GM12878 (cell line): Measurements from ENCODE around the gene SLC39A1. TPM values are rescaled to one million over a fixed set of nuclear protein-coding genes. Genes with fewer than 3 reads are reported as not detected.

Experiments
- ATAC-seq: fragments of 200-7000 bp; cut with Tn5 transposase; 3 replicates; pipeline ENCODE4 v1.9.1; 2020; ENCODE audit warnings: mild to moderate bottlenecking, moderate library complexity
- Bru-seq: library from RNA; stranded (reverse); fragments of 400-500 nt; gene quantifications from one replicate; lab custom pipeline; 2021; lab: Mats Ljungman, UMichigan
- BruChase-seq, 2 experiments: library from RNA; stranded (reverse); fragments of 400-500 nt; gene quantifications; one replicate each; lab custom pipeline; 2021; lab: Mats Ljungman, UMichigan
- BruUV-seq: library from RNA; stranded (reverse); fragments of 400-500 nt; replicated peaks from 2 replicates; lab custom pipeline; 2021; lab: Mats Ljungman, UMichigan
- CTCF ChIA-PET: fragments of 300-600 bp; sonication (Branson Sonifier 250); formaldehyde crosslinking; extraction: SDS; loops from one replicate; lab custom pipeline; 2021; ENCODE audit warnings: inconsistent platforms; lab: Yijun Ruan, JAX
- POLR2A ChIA-PET: fragments of 350-600 bp; formaldehyde crosslinking; extraction: SDS; loops from one replicate; lab custom pipeline; 2021; ENCODE audit warnings: inconsistent platforms; lab: Charles Lee
- RAD21 ChIA-PET: fragments of 300-600 bp; sonication (Branson Sonifier 250); formaldehyde crosslinking; loops from one replicate; lab custom pipeline; 2023; ENCODE audit warnings: antibody characterized with exemption; ENCODE audit not compliant: unreplicated experiment; lab: Charles Lee
- SMC1A ChIA-PET: fragments of 300-600 bp; sonication (Branson Sonifier 250); formaldehyde crosslinking; loops from one replicate; lab custom pipeline; 2023; ENCODE audit not compliant: unreplicated experiment, uncharacterized antibody; lab: Charles Lee
- DNase-seq: peaks from one replicate; pipeline ENCODE4 v3.0.0-alpha.2; 2011; ENCODE audit warnings: low read depth, low spot score
- FAIRE-seq: peaks from 3 replicates; lab custom pipeline; 2011; peaks lifted over from hg19 to GRCh38; lab: Jason Lieb, UNC
- H2AFZ ChIP-seq: 2 replicates; pipeline ENCODE4 v1.6.0; 2011; ENCODE audit warnings: low read depth, low read length, control low read depth; ENCODE audit not compliant: control insufficient read depth
- H3K27ac ChIP-seq: 2 replicates; pipeline ENCODE4 v1.5.1; 2011; ENCODE audit warnings: control low read depth; ENCODE audit not compliant: control insufficient read depth, insufficient read depth
- H3K27me3 ChIP-seq, 2 experiments: replicated peaks in 1 of 2; 2 replicates each; pipeline versions ENCODE4 v1.6.0 to v1.6.1; 2011; ENCODE audit warnings: low read length in 1 of 2; ENCODE audit not compliant: control insufficient read depth in 2 of 2, insufficient read depth in 2 of 2
- H3K36me3 ChIP-seq, 2 experiments: 2 replicates each; pipeline ENCODE4 v1.5.1; 2011; ENCODE audit warnings: low read length in 1 of 2; ENCODE audit not compliant: control insufficient read depth in 2 of 2, insufficient read depth in 2 of 2
- H3K4me1 ChIP-seq: 2 replicates; pipeline ENCODE4 v1.6.1; 2011; ENCODE audit warnings: mild to moderate bottlenecking, low read length, moderate library complexity, mixed read lengths; ENCODE audit not compliant: control insufficient read depth, insufficient read depth
- H3K4me2 ChIP-seq: 2 replicates; pipeline ENCODE4 v1.6.0; 2011; ENCODE audit warnings: control low read depth; ENCODE audit not compliant: control insufficient read depth, insufficient read depth
- H3K4me3 ChIP-seq: fragments of 200-600 bp; sonication (generic); 2 replicates; pipeline ENCODE4 v1.5.1; 2016
- H3K79me2 ChIP-seq: 2 replicates; pipeline ENCODE4 v1.6.0; 2011; ENCODE audit warnings: low read length; ENCODE audit not compliant: control insufficient read depth, insufficient read depth
- H3K9ac ChIP-seq: 2 replicates; pipeline ENCODE4 v1.8.0; 2011; ENCODE audit warnings: low read length, control low read depth, mixed read lengths; ENCODE audit not compliant: control insufficient read depth, insufficient read depth
- H3K9me3 ChIP-seq: replicated peaks from 3 replicates; pipeline ENCODE4 v1.5.1; 2011; ENCODE audit warnings: mild to moderate bottlenecking, low read length; ENCODE audit not compliant: control insufficient read depth, insufficient read depth
- H4K20me1 ChIP-seq: 2 replicates; pipeline ENCODE4 v1.6.0; 2011; ENCODE audit not compliant: control insufficient read depth, insufficient read depth
- BHLHE40 ChIP-seq, 2 experiments: fragments of 450-650 bp in 1 of 2; IDR thresholded peaks; 2 replicates each; pipeline ENCODE4 v1.6.1; 2011 to 2017; ENCODE audit warnings: low read depth in 2 of 2, borderline replicate concordance in 1 of 2, improper control_type of control experiment in 1 of 2, low read length in 1 of 2, mild to moderate bottlenecking in 1 of 2
- BRCA1 ChIP-seq: IDR thresholded peaks from 2 replicates; pipeline ENCODE4 v1.6.1; 2011; ENCODE audit warnings: low read depth, low read length, improper control_type of control experiment
- GATAD2B ChIP-seq: fragments of 450-650 bp; conservative IDR thresholded peaks from 2 replicates; pipeline ENCODE4 v1.6.1; 2017; ENCODE audit warnings: low read depth, mild to moderate bottlenecking, moderate library complexity
- IKZF1 ChIP-seq: fragments of 450-650 bp; conservative IDR thresholded peaks from 2 replicates; pipeline ENCODE4 v1.6.1; 2017; ENCODE audit warnings: antibody characterized with exemption, mild to moderate bottlenecking
- MEF2A ChIP-seq: IDR thresholded peaks from 2 replicates; pipeline ENCODE4 v1.6.1; 2011; ENCODE audit warnings: low read depth, mild to moderate bottlenecking, low read length, moderate library complexity; ENCODE audit not compliant: insufficient read depth
- MTA3 ChIP-seq: IDR thresholded peaks from 2 replicates; pipeline ENCODE4 v1.6.1; 2012; ENCODE audit warnings: low read length, inconsistent platforms, borderline replicate concordance
- MXI1 ChIP-seq: fragments of 150-350 bp; IDR thresholded peaks from 2 replicates; pipeline ENCODE4 v1.6.1; 2011; ENCODE audit warnings: low read depth, mild to moderate bottlenecking, inconsistent platforms, low read length, improper control_type of control experiment
- PBX3 ChIP-seq: IDR thresholded peaks from 2 replicates; pipeline ENCODE4 v1.6.1; 2011; ENCODE audit warnings: mild to moderate bottlenecking, low read depth, low read length, moderate library complexity; ENCODE audit not compliant: insufficient replicate concordance
- POLR2AphosphoS2 ChIP-seq: IDR thresholded peaks from 2 replicates; pipeline ENCODE4 v1.6.1; 2011; ENCODE audit warnings: low read depth, mild to moderate bottlenecking, low read length, improper control_type of control experiment, moderate library complexity
- RELA ChIP-seq: fragments of 450-650 bp; IDR thresholded peaks from 2 replicates; pipeline ENCODE4 v1.8.0; 2014; ENCODE audit warnings: borderline replicate concordance; ENCODE audit not compliant: partially characterized antibody
- SMAD1 ChIP-seq: fragments of 450-650 bp; IDR thresholded peaks from 2 replicates; pipeline ENCODE4 v1.6.1; 2018; ENCODE audit warnings: mild to moderate bottlenecking, low read depth; ENCODE audit not compliant: partially characterized antibody
- SUZ12 ChIP-seq: fragments of 200-600 bp; sonication (generic); IDR thresholded peaks from one replicate; pipeline ENCODE4 v1.6.1; 2018; ENCODE audit warnings: antibody characterized with exemption, mild to moderate bottlenecking; ENCODE audit not compliant: unreplicated experiment
- TARDBP ChIP-seq: IDR thresholded peaks from 2 replicates; pipeline ENCODE4 v1.6.1; 2016; ENCODE audit warnings: borderline replicate concordance
- ZNF207 ChIP-seq: fragments of 450-650 bp; IDR thresholded peaks from 2 replicates; pipeline ENCODE4 v1.6.1; 2014; ENCODE audit warnings: antibody characterized with exemption, mild to moderate bottlenecking, borderline replicate concordance
- ZZZ3 ChIP-seq: IDR thresholded peaks from 2 replicates; pipeline ENCODE4 v1.6.1; 2011; ENCODE audit warnings: low read depth; ENCODE audit not compliant: control insufficient read depth, insufficient read length
- WGBS: methylation state at CpG from one replicate; pipeline ENCODE4 v1.1.6; 2016; ENCODE audit warnings: low lambda C conversion rate; ENCODE audit not compliant: insufficient replicate concordance, insufficient coverage; ENCODE audit errors: missing lambda C conversion rate; 5-methylcytosine and 5-hydroxymethylcytosine counted together
- in situ Hi-C: fragments of 300-500 bp; cut with MboI; formaldehyde crosslinking; loops from 9 replicates; pipeline ENCODE4 v1.14.3; 2018; ENCODE audit warnings: mixed read lengths
- intact Hi-C: fragments of 100-400 bp; cut with micrococcal nuclease; formaldehyde crosslinking; loops from one replicate; pipeline ENCODE4 v1.14.2; 2022; ENCODE audit not compliant: unreplicated experiment
- long read RNA-seq, 2 experiments: library from polyadenylated mRNA; unstranded; transcript quantifications; one replicate each; pipeline ENCODE4 v2.0.0, GENCODE V29; 2019 to 2020
- polyA minus RNA-seq, 3 experiments: library from RNA; depleted of rRNA, polyadenylated mRNA; stranded (reverse); fragments of >200 nt; gene quantifications; 2 replicates each; pipeline ENCODE4 v1.2.3, GENCODE V29; 2011
- polyA plus RNA-seq, 11 experiments: library from polyadenylated mRNA; depleted of rRNA in 4 of 11; unstranded in 6 of 11; stranded (reverse) in 5 of 11; fragments of >200 nt; fragmentation: Nextera tagmentation in 4 of 11; fragmentation: Illumina TruSeq in 1 of 11; extraction: Ambion mirVana in 4 of 11; extraction: Trizol in 1 of 11; gene quantifications; 1 replicate in 1 of 11; 2 replicates in 10 of 11; pipeline versions ENCODE4 v1.2.1 to v1.2.3, GENCODE V29; 2011 to 2016; ENCODE audit warnings: inconsistent platforms in 2 of 11, missing spikeins in 2 of 11, low read depth in 1 of 11
- total RNA-seq, 4 experiments: library from RNA; depleted of rRNA in 3 of 4; stranded (reverse); fragments of >200 nt in 3 of 4; fragmentation: Illumina TruSeq in 1 of 4; extraction: Trizol in 1 of 4; gene quantifications; 2 replicates each; pipeline versions ENCODE4 v1.2.1 to v1.2.3, GENCODE V29; 2013 to 2021

Gene SLC39A1
- total RNA-seq (2013; cell fraction: nucleolus; rRNA removed), result 77.9 and 89.0 TPM in 2 replicates
- total RNA-seq (2014; rRNA removed) (78.0 and 79.1 TPM in 2 replicates), total RNA-seq (2014; rRNA removed; fragmentation: Illumina TruSeq; extraction: Trizol) (48.7 and 51.2 TPM in 2 replicates), total RNA-seq (2021) (67.7 and 68.3 TPM in 2 replicates), polyA plus RNA-seq (2011; rRNA removed) (61.1 and 79.6 TPM in 2 replicates), polyA plus RNA-seq (2014; fragmentation: Illumina TruSeq; extraction: Trizol) (58.5 and 64.0 TPM in 2 replicates), polyA plus RNA-seq (2014; fragmentation: Nextera tagmentation; extraction: Ambion mirVana) (10 to 100 TPM in 1 of 2 experiments, 1 to 10 TPM in 1; 8.8 to 20.6 TPM), polyA plus RNA-seq (2014; rRNA removed) (77.0 and 77.2 TPM in 2 replicates), polyA plus RNA-seq (2016; fragmentation: Nextera tagmentation; extraction: Ambion mirVana) (10 to 100 TPM; 88.9 to 98.6 TPM), polyA minus RNA-seq (2011; rRNA and poly(A)+ RNA removed) (63.3 and 106 TPM in 2 replicates), Bru-seq, nascent RNA (percentile 78 among the genes with signal in this experiment), BruChase-seq, experiment 1, labeled RNA remaining after a 6-hour chase (percentile 74 among the genes with signal in this experiment), BruChase-seq, experiment 2, labeled RNA remaining after a 2-hour chase (percentile 72 among the genes with signal in this experiment)
- polyA plus RNA-seq (2011; ENCODE audit: low read depth), result 33.2 TPM
- polyA plus RNA-seq (2011; cell fraction: cytosol; rRNA removed), result 116 and 131 TPM in 2 replicates
- 60.2 and 80.5 TPM in 2 replicates for polyA plus RNA-seq (2011; cell fraction: nucleus; rRNA removed)
- 55.5 and 66.2 TPM in 2 replicates for polyA plus RNA-seq (2012)
- 31.5 and 35.2 TPM in 2 replicates for polyA minus RNA-seq (2011; cell fraction: cytosol; rRNA and poly(A)+ RNA removed)
- 30.1 and 33.3 TPM in 2 replicates for polyA minus RNA-seq (2011; cell fraction: nucleus; rRNA and poly(A)+ RNA removed)
- long read RNA-seq, experiment 1, transcript SLC39A1-202 (4 exons, 2,084 nt), result major isoform, 78 of 115 reads
- long read RNA-seq, experiment 1, transcript SLC39A1-204 (3 exons, 2,723 nt), result minor isoform, 17 of 115 reads
- long read RNA-seq, experiment 1, transcript SLC39A1-203 (4 exons, 2,398 nt), result minor isoform, 8 of 115 reads
- long read RNA-seq, experiment 1, transcript SLC39A1-211 (4 exons, 2,322 nt), result minor isoform, 5 of 115 reads
- long read RNA-seq, experiment 1, partial matches to known transcripts, result 1 of 115 reads
- long read RNA-seq, experiment 1, other reads (novel, unspliced or antisense), result 3 of 115 reads
- long read RNA-seq, experiment 2, transcript SLC39A1-202 (4 exons, 2,084 nt), result major isoform, 85 of 121 reads
- long read RNA-seq, experiment 2, transcript SLC39A1-203 (4 exons, 2,398 nt), result minor isoform, 7 of 121 reads
- long read RNA-seq, experiment 2, transcript SLC39A1-204 (3 exons, 2,723 nt), result minor isoform, 15 of 121 reads
- long read RNA-seq, experiment 2, partial matches to known transcripts, result 1 of 121 reads
- long read RNA-seq, experiment 2, other reads (novel, unspliced or antisense), result 10 of 121 reads

- ChIA-PET RAD21 (interaction anchor here (0.6 to 6.4 kb wide), 10 partner anchors 12 to 166 kb away, joined by 3 to 42 read pairs (median 8); partner anchors contain the start of genes DENND4B, GATAD2B, JTB and RAB13), CTCF (interaction anchor here (0.5 to 7.1 kb wide), 16 partner anchors 9 to 308 kb away, joined by 3 to 64 read pairs (median 3); partner anchors contain the start of genes DENND4B, GATAD2B, JTB and RAB13), POLR2A (interaction anchor here (0.5 to 10.0 kb wide), 21 partner anchors 9 to 392 kb away, joined by 3 to 132 read pairs (median 4); partner anchors contain the start of genes DENND4B, GATAD2B, INTS3 and JTB), SMC1A (interaction anchor here (1.1 to 7.7 kb wide), 9 partner anchors 9 to 167 kb away, joined by 3 to 82 read pairs (median 5); partner anchors contain the start of genes DENND4B, GATAD2B, JTB and RAB13)
- BruUV-seq, result TSS peak; percentile 57
- FAIRE-seq (peak; percentile 84), ATAC-seq (peak; percentile 65), DNase-seq (peak; percentile 91)
- no peaks in the 10 kb centered on the region for H3K9me3 ChIP-seq
- H3K4me3 ChIP-seq, result peak within 1 kb of the TSS; percentile 88
- H3K4me2 ChIP-seq, result peak within 1 kb of the TSS; percentile 98
- intact Hi-C loops, result no loop called here
- peak within 1 kb of the TSS; percentile 98 for H3K9ac ChIP-seq
- H3K36me3 ChIP-seq, result peaks cover 9 to 15% of the 10 kb centered on the region in 2 experiments
- in situ Hi-C loops, result no loop called here
- peak within 1 kb of the TSS; percentile 75 for H2AFZ ChIP-seq
- peaks cover 56% of the 10 kb centered on the region for H3K79me2 ChIP-seq
- peak within 1 kb of the TSS; percentile 93 for H3K27ac ChIP-seq
- H3K4me1 ChIP-seq, result peaks cover 13% of the 10 kb centered on the region
- under 1% methylated on average over 54 of the region's 54 CpGs for WGBS
- H4K20me1 ChIP-seq, result no peaks in the 10 kb centered on the region; the same call in 1 of the 2 replicates
- H3K27me3 ChIP-seq, result no peaks in the 10 kb centered on the region
- TF ChIP-seq BHLHE40 (IDR thresholded peaks at IDR 0.05; ENCODE audit: borderline replicate concordance in 1 of 2, low read depth in 2 of 2, low read length in 1 of 2) (peak; percentile 37 to 55; a peak in 2 of 4 replicates), TARDBP (no peak), ZZZ3 (no peak), IKZF1 (peak; percentile 67; the same call in 1 of the 2 replicates), PBX3 (peak; percentile 96), BRCA1 (peak; percentile 45; the same call in 1 of the 2 replicates), ZNF207 (0 out of 2 replicates have a peak, but pooled peaks have one; percentile 40), MXI1 (0 out of 2 replicates have a peak, but pooled peaks have one; percentile 16), POLR2AphosphoS2 (peak; percentile 64), SUZ12 (no peak), MEF2A (no peak), GATAD2B (peak; percentile 34; the same call in 1 of the 2 replicates), SMAD1 (no peak), RELA (peak; percentile 10), MTA3 (no peak)
Measured at GRCh38 chr1:153963030-153963849, at the start of gene SLC39A1. SLC39A1 (minus strand) TSS chr1:153963537; CDS start chr1:153962715, 822 bp downstream.
